ENCODE data around the gene OR52B2. TPM values are rescaled to one million over a fixed set of nuclear protein-coding genes. Genes with fewer than 3 reads are reported as not detected.

OR52B2 gene
- total and polyA plus RNA-seq, 2 of the 8 experiments (the other 6 are each of a cell fraction or from before 2014, with no cell fraction given): 0.15 TPM; not detected in 1

DNA sequence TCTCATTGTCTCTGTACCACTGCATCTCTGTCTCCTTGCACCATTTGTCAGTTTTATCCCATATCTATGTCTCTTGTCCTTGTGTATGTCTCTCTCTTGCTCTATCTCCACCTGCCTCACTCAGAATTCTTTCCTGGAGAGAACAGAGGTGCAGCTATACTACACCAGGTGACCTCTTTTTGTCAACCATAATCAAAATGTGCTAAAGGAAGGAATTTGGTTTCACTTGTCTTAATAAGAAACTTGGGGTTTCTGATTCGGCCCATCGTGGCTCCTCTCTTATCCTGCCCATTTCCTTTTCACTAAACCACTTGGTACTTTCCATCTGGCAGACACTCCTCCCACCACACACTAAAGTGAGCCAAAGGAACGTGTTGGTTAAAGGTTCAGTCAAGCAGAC lies 33.2 kb upstream of the OR52B2 start:
- Histone ChIP-seq H3K4me2 (ENCODE audit: insufficient read depth in 1 of 2, low read depth in 2 of 2, low read length in 2 of 2) (no peak overlapping the region), H2BK15ac (ENCODE audit: low read length) (no peak overlapping the region), H2AK5ac (ENCODE audit: low read depth, low read length) (no peak overlapping the region), H4K8ac (ENCODE audit: extremely low read depth, insufficient read depth, low read length) (no peak overlapping the region), H2BK120ac (replicated peaks; ENCODE audit: low read depth, low read length) (no peak overlapping the region), H3K9ac (replicated peaks in 1 of 4; ENCODE audit: extremely low read depth in 1 of 4, low read depth in 3 of 4, low read length in 3 of 4) (no peak overlapping the region), H3K23me2 (ENCODE audit: low read depth, low read length) (no peaks in the 10 kb centered on the region), H3K9me3 (ENCODE audit: insufficient read depth in 2 of 2, low read depth in 1 of 2, low read length in 1 of 2) (no peaks in the 10 kb centered on the region; a peak in 1 of 4 replicates), H3K79me2 (ENCODE audit: control insufficient read depth in 1 of 2, insufficient read depth in 2 of 2, low read length in 2 of 2) (no peaks in the 10 kb centered on the region), H3K4me3 (ENCODE audit: extremely low read depth in 1 of 4, insufficient read depth in 2 of 4, low read depth in 3 of 4, low read length in 4 of 4) (no peak overlapping the region), H2BK5ac (ENCODE audit: low read depth, low read length) (no peak overlapping the region), H3K56ac (replicated peaks; ENCODE audit: insufficient read length, low read depth, low read length) (no peak overlapping the region), H3K79me1 (ENCODE audit: low read depth, low read length) (no peaks in the 10 kb centered on the region), H3K4me1 (replicated peaks in 1 of 4; ENCODE audit: control insufficient read depth in 3 of 4, insufficient read depth in 4 of 4, low read length in 3 of 4) (peaks cover 0 to 3% (median 1%) of the 10 kb centered on the region in 4 experiments; a peak in 2 of 7 replicates), H2BK12ac (ENCODE audit: low read depth, low read length) (no peak overlapping the region), H4K91ac (replicated peaks; ENCODE audit: insufficient read length, low read length) (no peak overlapping the region), H2AFZ (ENCODE audit: low read length) (no peak overlapping the region), H3K4ac (replicated peaks; ENCODE audit: insufficient read length, low read depth, low read length) (no peak overlapping the region), H3K18ac (ENCODE audit: extremely low read depth, low read length) (no peak overlapping the region), H3K27ac (ENCODE audit: low read depth, low read length) (no peak overlapping the region), H4K5ac (ENCODE audit: insufficient read length, low read depth, low read length) (no peak overlapping the region), H3K23ac (ENCODE audit: insufficient read length) (no peak overlapping the region), H4K20me1 (replicated peaks in 1 of 2; ENCODE audit: control insufficient read depth in 1 of 2, insufficient read depth in 2 of 2, low read length in 2 of 2) (no peaks in the 10 kb centered on the region), H3K27me3 (replicated peaks in 1 of 4; ENCODE audit: control insufficient read depth in 3 of 4, extremely low read depth in 1 of 4, insufficient read depth in 3 of 4, low read length in 3 of 4) (no peaks in the 10 kb centered on the region), H3K14ac (ENCODE audit: insufficient read length) (no peak overlapping the region), H2BK20ac (ENCODE audit: low read length) (no peak overlapping the region), H3K36me3 (ENCODE audit: control insufficient read depth in 2 of 4, insufficient read depth in 4 of 4, low read length in 3 of 4) (peaks cover 0 to 3% (median 0%) of the 10 kb centered on the region in 4 experiments; a peak in 3 of 8 replicates)
- ChIA-PET CTCF (ENCODE audit: partially characterized antibody) (interaction anchor here (0.6 to 2.3 kb wide), 3 partner anchors 9 to 178 kb away, joined by 3 to 11 read pairs (median 3); no protein-coding TSS in a partner anchor), POLR2A (ENCODE audit: partially characterized antibody) (interaction anchor here (0.8 kb wide), 1 partner anchor 31 kb away, joined by 3 read pairs; the partner anchor contains the start of gene FHIP1B)
- DNase-seq (ENCODE audit: low read depth in 1 of 2, low spot score in 2 of 2) (no peak), FAIRE-seq (no peak)
- WGBS, 2 experiments (ENCODE audit: extremely low coverage in 1 of 2, insufficient coverage in 1 of 2, insufficient read length in 1 of 2, insufficient replicate concordance in 2 of 2, low coverage in 1 of 2, low lambda C conversion rate in 2 of 2, missing lambda C conversion rate in 1 of 2): 91% methylated on average over 3 of the region's 3 CpGs; no CpG with 5 or more reads in 1 of the 2 experiments
- no peak for TF ChIP-seq SIN3A (conservative IDR thresholded peaks at IDR 0.05 in 1 of 2, IDR thresholded peaks at IDR 0.05 in 1 of 2; ENCODE audit: low read depth in 1 of 2, low read length in 2 of 2)
- no peak for TF ChIP-seq GTF2F1 (IDR thresholded peaks at IDR 0.05; ENCODE audit: borderline replicate concordance, low read depth, low read length)
- TF ChIP-seq CBX5 (IDR thresholded peaks at IDR 0.05; ENCODE audit: low read depth, low read length): no peak
- TF ChIP-seq EP300 (IDR thresholded peaks at IDR 0.05; ENCODE audit: borderline replicate concordance in 1 of 2, low read depth in 2 of 2, low read length in 2 of 2): no peak
- no peak for TF ChIP-seq EZH2 (IDR thresholded peaks at IDR 0.05; ENCODE audit: low read depth, low read length, severe bottlenecking)
